Hypothalamus (tissue), 51 donors: ENCODE results near the gene HEATR5A.
A peak's percentile ranks its signal among the peaks of the same experiment; 100 is the strongest.
"Not testable (repeated sequence)": the region's sequence is repeated elsewhere in the genome, so short reads cannot be mapped to it uniquely, and the experiment has no call there.

ENCODE experiments used
- DNase-seq, 51 donors: peaks; one replicate each; lab custom pipeline; 2025; lab: John Stamatoyannopoulos, UW

The HEATR5A gene

DNA sequence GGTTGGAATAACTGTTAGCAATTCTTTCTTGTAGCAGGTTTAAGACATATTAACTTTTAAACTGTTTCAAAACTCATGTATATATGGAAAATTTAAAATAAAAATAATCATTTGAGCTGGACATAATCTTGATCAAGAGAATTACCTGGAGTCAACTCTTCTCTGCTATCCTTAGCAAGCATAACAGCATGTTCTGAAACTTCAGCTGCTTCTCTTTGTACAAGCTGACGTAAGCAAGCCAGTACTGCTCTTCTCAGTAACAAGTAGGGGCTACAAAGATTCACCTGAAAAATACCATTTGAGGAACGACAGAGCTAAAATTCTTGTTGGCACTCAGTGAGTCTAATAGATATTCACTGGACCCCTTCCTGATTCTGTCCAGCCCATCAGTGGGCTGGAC, 83.0 kb downstream of the HEATR5A start:
- no peak for DNase-seq

DNA sequence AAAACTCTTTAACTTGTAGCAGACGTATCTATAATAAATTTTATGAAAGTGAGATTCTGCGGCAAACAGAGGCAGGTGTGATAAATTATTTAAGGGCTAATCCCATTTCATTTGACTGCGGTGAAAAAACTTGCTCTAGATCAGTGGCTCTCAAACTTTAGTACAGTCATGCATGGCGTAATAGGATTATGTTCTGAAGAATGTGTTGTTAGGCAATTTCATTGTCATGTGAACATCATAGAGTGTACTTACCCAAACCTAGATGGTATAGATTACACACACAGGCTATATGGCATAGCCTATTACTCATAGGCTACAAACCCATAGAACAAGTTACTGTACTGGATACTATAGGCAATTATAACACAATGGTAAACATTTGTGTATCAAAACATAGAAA, 83.7 kb downstream of the HEATR5A start:
- no peak for DNase-seq

DNA sequence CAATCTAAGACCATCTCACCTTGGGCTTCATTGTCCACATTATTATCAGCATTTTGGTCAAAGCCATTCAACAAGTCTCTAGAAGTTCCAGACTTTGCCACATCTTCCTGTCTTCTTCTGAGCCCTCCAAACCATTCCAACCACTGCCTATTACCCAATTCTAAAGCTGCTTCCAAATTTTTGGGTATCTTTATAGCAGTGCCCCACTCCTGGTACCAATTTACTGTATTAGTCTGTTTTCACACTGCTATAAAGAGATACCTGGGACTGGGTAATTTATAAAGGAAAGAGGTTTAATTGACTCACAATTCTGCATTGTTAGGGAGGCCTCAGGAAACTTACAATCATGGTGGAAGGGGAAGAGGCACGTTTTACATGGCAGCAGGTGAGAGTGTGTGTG, 89.0 kb downstream of the HEATR5A start:
- DNase-seq = not testable (repeated sequence)

DNA sequence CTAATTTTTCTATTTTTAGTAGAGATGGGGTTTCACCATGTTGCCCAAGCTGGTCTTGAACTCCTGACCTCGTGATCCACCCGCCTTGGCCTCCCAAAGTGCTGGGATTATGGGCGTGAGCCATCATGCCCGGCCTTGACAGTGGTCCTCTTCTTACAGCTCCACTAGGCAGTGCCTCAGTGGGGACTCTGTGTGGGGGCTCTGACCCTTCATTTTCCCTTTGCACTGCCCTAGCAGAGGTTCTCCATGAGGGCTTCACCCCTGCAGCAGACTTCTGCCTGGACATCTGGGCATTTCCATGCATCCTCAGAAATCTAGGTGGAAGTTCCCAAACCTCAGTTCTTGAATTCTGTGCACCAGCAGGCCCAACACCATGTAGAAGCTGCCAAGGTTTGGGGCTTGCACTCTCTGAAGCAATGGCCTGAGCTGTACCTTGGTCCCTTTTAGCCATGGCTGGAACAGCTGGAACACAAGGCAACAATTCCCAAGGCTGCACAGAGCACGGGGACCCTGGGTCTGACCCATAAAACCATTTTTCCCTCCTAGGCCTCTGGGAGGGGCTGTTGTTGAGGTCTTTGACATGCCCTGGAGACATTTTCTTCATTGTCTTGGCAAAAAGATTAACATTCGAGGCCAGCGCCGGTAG, 90.4 kb downstream of the HEATR5A start:
- DNase-seq = not testable (repeated sequence)

DNA sequence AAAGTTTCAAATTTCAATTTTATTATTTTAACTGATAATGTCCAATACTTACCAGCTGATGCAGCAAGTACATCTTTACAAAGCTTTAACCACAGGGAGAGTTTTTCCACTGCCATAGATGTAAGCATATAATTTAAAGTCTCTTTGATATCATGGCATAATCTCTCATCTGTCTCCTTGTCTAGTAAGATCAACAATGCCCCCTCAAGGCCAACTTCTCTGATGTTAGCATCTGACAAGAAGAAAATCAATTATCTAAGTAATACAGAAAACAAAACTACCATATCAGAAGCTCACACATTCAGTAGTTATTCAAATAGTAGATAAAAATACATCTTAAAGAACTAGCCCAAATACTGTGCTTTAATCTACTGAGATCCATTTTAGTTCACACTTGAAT, 94.2 kb downstream of the HEATR5A start:
- no peak for DNase-seq

DNA sequence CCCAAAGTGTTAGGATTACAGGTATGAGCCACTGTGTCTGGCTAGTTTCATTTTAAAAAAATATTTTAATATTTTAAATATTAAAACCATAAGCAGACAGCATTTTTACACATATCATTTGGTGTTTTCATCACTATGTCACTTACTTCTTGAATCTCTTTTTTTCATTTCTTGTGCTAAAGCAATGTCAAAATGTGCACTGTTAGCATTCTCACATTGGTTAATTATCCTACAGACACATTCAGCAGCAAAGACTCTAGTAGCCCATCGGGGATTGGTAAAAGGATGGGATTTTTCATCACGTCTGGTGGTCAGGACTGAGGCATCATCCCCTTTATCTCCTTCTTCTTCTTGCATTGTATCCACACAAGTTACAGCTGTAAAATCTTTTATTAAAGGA, 96.9 kb downstream of the HEATR5A start:
- DNase-seq = no peak

DNA sequence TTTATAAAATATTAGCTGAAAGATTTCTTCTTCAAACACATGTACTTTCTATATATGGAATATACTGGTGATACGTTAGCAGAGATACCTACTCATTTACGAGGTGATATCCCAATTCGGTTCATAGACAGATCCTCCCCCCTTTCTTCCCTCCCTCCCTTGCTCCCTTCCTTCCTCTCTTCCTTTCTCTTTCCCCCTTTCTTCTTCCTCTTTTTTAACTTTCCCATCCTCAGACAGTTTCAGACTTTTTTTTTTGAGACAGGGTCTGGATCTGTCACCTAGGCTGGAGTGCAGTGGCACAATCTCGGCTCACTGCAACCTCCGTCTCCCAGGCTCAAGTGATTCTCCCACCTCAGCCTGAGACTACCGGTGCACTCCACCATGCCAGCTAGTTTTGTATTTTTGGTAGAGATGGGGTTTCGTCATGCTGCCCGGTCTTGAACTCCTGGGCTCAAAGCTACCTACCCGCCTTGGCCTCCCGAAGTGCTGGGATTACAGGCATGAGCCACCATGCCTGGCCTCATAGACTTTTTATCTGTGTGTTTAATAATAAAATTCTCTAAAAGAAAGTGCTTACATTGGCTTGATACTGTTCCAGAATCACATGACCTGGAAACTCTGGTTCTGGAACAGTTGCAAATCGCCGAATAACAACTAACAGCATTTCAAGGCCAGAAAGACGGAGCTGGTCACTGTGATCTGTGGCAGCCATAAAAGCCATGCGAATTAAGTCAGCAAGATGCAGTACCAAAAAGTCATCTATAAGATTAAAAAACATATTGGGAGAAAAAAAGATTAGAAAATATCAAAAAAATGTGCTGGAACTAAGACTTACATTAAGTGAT, 99.2 kb downstream of the HEATR5A start:
- no peak for DNase-seq

DNA sequence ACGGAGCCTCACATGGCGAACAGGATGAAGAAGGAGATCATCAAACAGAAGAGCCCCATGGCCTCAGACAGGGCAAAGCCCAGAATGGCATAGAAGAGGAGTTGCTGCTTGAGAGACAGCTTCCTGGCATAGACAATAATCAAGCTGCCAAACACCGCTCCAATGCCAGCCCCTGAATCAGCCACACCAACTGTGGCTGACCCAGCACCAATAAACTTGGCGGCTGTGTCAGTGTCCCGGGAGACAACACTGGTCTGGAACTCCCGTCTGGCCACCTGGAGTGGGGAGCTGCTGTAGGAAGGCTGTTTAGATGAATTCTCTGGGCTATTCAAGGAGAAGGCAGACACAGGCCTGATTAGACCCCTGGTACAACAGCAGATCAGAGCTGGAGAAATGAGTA, 100.1 kb downstream of the HEATR5A start:
- peak in 33 of 51 donors; percentile 0 to 57 (median 13) for DNase-seq

DNA sequence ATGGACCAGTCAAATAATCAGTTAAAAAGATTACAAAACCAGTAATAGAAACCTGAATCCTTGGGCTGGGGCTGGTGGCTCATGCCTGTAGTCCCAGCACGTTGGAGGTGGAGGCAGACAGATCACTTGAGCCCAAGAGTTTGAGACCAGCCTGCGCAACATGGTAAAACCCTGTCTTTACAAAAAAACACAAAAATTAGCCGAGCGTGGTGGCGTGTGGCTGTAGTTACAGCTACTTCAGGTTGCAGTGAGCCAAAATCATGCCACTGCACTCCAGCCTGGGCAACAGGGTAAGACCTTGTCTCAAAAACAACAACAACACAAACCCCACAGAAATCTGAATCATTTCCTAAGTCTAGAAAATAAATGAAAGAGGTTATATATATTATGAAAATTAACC, 100.6 kb downstream of the HEATR5A start:
- no peak for DNase-seq

DNA sequence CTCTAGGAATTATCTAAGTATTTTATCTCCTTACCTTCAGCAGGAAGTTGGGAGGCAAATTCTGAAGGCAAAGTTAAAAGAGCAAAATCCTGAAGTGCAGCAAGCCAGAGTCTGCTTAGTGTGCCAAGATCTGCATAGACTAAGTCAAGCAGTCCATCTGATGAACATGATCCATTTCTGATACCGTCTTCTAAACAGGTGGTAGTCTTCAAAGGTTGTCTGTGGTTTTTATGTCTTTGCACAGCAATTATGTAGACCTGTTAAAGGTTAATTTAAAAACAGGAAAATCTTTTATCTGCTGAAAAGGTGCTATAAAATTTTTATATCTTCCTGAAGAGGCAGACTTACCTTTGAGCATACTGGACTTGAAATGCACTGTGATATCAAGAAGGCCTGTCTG, 107.4 kb downstream of the HEATR5A start:
- no peak for DNase-seq

DNA sequence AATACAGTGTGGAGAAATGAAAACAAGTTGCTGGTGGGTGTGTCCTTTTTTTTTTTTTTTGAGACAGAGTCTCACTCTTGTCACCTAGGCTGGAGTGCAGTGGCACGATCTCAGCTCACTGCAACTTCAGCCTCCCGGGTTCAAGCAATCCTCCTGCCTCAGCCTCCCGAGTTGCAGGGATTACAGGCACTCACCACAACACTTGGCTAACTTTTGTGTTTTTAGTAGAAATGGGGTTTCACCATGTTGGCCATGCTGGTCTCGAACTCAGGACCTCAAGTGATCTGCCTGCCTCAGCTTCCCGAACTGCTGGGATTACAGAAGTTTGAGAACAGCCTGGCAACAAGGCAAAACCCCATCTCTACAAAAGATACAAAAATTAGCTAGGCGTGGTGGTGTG, 108.0 kb downstream of the HEATR5A start:
- not testable (repeated sequence) for DNase-seq

DNA sequence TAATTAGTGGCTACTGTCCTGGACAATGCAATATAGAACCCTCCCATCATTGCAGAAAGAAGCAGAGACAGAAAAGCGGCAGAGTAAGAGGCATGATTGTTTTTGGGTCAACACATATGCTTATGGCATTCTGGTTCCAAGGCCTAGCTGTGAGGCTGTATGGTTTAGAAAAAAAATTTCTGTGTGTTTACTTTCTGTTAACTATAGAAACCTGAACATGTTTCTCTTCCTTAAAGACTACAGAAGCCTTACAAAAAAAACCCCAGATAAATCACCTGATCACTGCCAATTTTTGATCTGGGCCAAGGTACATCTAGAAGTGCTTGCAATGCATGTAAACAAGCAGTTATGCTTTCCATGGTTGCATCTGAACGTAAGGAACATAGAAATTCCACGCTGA, 112.7 kb downstream of the HEATR5A start:
- DNase-seq = no peak

DNA sequence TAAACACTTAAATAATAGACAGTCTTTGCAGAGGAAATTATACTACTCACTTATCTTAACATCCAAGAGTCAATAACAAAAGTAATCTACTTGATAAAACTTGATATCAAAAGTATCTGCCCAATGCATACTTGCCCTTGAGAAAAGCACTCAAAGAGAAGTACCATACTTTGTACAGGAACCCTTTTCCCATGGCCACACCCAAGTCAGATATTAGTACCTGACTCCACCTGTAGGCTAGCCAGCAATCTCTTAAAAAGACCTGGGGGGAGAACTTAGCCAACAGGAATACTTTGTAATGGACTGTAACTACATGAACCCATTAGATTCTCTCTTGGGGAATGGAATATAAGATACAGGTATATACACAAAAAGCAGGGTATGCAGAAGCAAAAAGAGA, 113.2 kb downstream of the HEATR5A start:
- DNase-seq = no peak

DNA sequence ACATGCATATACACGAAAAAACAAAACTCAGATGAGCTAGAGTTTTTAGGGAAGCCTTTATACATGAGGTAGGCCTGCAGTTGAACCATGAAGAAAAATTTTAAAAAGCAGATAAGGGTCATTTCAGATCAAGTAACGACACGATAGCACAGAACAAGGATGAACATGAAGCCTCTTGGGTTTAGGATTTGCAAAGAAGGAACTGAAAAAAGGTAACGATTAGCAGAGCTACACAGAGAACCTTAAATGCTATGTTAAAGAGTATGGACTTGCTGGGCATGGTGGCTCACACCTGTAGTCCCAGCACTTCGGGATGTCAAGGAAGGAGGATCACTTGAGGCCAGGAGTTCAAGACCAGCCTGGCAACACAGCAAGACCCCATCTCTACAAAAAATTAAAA, 116.7 kb downstream of the HEATR5A start:
- DNase-seq = no peak

DNA sequence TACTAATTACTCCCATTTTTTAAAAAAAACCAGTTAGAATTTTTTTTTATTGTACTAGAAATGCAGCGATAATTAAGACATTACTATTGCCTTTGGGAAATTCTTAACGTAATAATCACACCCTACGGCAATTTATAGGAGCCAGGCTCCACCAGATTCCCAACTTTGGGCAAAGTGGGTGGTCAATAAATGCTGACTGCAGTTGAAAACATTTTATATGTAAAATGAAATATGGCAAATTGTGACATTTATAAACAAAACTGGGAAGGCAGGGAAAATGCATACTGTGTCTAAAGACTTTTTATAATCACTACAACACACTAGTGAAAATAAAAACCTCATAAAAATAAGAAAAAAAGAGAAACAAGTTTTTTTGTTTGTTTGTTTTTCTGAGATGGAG, 119.5 kb downstream of the HEATR5A start:
- DNase-seq = no peak

DNA sequence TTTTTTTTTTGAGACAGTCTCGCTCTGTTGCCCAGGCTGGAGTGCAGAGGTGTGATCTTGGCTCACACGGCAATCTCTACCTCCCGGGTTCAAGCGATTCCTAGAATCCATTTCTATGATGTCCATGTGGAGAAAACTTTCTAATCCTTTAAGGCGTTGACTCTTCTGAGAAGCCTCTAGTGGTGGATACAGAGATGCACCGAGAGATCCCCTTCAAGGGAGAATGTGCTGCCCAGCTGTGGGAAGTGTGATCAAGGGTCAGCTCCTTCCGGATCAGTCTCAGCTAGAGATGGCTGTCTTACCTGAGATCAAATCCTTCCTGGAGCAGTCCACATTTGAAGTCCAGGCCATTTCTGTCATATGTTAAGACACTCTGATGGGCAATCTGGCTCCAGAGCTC, 120.1 kb downstream of the HEATR5A start:
- DNase-seq = no peak

DNA sequence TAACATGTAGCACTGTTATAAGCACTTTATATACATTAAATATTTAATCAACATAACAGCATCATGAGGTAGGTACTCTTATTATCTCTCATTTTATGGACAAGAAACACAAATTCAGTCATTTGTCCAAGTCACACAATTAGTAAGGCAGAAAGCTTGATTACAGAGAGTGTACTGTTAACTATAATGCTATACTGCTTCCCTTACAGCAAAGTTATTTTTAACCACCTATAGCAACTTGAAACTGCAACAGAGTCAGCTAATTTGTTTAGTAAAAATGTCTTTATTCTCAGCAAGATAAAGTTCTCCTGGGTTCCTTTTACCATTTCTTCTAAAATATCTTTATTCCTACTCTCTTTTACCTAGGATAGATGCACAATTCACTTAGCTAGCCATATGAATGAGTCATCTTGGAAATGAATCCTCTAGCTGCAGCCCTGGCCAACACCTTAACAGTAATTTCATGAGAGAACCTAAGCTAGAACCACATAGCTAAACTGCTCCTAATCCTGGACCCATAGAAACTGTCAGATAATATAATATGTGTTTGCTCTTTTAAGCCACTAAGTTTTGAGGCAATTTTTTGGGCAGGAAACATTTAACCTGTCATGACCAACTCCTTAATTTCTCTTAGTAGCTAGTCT, 122.5 kb downstream of the HEATR5A start:
- DNase-seq = no peak

DNA sequence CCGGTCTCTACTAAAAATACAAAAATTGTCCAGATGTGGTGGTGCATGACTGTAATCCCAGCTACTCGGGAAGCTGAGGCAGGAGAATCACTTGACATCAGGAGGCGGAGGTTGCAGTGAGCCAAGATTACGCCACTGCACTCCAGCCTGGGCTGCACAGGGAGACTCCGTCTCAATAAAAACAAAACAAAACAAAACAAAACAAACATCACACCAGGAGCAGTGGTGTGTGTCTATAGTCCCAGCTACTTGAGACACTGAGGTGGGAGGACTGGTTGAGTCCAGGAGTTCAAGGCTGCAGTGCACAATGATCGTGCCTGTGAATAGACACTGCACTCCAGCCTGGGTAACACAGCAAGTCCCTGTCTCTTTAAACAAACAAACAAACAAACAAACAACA, 123.2 kb downstream of the HEATR5A start:
- DNase-seq = no peak

DNA sequence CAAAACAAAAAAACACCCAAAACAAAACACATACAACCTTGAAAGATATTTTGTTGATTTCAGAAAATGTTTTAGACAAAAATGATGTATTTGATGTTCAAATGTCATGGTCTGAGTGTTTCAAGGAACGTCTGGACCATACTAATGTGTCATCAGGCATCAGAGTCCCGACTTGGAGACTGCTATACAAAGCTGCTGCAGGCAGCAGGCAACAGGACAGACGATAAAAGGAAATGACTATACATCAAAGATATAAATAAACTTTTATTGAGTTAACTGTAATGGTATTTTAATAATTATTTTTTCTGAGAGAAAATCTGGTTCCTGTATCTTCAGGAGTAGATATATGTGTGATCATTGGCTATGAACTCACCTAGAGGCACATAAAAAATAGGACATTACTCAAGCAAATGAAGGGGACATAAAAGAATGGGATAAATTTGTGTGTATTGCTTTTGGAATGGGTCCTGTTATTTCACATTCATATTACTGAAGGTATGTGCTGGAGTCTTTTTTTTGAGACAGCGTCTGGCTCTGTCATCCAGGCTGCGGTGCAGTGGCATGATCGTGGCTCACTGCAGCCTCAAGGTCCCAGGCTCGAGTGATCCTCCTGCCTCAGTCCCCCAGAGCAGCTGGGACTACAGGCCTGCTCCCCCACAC, 125.5 kb downstream of the HEATR5A start:
- no peak for DNase-seq

DNA sequence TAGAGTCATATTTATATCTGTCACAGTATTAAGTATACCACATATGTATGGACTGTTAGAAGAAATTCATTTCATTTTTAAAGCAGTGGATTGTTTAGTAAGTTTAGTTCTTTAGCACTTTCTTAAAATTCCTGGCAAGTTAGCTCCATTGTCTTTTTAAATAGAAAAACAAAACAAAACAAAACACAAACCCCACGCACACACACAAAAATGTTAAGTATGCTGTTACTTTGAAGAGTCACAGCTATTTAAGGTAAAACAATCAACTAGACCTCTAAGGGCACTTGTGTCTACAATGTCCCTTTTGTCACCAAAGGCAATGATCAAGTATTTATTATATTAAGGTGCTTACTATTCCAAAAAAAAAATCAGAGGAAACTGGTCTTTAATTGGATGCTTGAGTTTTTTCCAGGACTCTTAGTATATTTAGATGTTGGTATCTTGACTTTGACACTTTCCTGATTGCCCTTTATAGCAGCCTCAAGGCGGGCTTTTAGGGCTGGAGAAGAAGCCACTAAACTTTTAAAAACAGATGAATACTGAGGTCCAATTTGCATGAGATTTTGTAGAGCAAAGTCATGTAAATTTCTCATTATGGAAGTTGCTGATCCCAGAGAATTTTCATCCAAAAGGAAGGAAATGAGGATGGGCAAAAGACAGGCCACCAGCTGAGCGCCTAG, 127.3 kb downstream of the HEATR5A start:
- no peak for DNase-seq

DNA sequence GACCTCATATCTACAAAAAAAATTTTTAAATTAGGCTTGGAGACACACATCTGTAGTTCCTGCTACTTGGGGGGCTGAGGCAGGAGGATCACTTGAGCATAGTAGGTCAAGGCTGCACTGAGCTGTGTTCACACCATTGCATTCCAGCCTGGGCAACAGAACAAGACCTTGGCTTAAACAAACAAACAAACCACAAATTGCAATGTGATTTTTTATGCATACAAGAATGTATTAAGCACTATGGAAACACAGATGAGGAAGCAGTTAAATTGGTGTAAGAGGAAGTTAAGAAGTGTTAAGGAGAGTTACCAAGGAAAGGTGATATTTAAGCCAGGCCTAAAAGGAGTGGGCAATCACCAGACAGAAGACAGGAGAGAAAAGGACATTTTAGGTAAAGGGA, 129.1 kb downstream of the HEATR5A start:
- no peak for DNase-seq
